NCI-H748 (cell line): ENCODE results near the gene STYX.
A peak's percentile ranks its signal among the peaks of the same experiment; 100 is the strongest.

ENCODE experiments used
- DNase-seq: peaks from one replicate; lab custom pipeline; 2025; ENCODE audit not compliant: unreplicated experiment; lab: John Stamatoyannopoulos, UW

The STYX gene

DNA sequence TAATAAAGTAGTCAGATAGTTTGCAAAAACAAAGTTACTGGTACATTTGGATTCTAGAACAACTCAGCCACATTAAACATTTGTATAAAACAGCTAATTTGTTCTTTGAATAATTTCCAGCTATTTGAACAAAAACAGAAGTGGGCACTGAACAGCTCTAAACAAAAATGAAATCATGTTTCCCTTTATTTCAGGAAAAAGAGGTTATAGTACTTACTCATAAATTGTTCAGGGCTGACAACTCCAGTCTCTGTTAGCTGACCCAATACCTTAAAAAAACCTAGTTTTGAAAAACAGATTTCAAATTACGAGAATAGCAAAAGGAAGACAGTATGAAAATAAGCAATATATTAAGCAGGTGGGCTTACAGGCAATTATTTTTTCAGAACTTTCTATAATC lies 53.2 kb downstream of the STYX start:
- DNase-seq = no peak

DNA sequence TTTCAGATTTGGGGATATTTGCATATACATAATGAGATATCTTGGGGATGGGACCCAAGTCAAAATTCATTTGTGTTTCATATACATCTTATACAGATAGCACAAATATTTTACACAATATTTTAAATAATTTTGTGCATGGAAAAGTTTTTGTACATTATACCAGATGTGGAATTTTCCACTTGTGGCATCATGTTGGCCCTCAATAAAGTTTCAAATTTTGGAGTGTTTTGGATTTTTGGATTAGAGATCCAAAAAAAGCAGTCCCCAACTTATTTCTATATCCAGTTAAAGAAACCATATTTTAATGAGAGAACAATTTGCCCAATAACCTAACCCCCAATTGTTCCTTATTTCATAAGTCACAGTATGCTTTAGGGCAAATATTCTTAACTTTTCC lies 56.9 kb downstream of the STYX start:
- DNase-seq = no peak

DNA sequence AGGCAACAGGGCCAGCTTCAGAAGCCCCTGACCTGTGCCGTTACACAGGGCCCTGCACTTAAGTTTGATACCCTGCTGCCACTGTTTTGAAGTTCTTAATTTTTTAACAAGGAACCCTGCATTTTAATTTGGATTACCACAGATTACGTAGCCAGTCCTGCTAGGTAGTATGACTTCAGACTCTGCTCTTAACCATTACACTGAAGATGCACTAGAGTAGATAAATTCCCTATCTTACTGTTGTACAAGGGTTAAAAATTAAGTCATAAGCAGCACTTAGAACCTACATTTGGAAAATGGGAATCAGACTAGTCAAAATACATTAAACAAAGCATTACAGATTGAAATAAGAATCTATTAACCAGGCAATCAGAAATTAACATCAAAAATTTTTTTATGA lies 59.2 kb downstream of the STYX start:
- no peak for DNase-seq

DNA sequence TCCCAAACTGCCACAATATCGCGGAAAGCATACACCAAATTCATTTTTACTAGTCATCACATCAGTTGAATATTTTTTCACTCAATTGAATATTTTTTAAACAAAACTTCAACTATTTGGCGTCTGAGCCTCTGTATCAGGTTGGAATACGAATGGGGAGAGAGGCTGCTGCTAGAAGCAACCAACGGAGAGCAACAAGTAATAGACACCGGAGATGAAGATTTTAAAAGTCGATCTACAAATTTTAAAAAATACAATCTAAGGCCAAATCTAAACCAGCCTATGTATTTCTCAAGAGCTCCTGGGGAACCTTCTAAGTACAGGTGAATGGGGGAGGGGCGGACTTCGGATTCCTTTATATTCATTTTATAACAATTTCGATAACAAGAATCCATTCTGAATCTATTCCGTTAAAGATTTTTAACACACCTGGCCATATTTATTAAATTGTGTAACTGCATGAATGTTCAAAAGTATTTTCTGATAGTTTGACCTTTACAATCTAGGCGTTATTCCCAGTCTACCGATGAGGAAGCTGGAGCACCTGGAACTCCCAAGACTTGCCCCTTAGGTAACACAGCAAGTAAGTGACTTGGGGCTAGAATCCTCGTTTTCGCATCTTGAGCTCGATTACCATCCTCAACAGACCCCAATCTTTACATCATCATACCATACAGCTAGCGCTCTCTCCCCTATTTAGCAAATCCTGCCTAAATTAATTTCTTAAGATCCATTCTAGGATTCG lies 60.2 kb downstream of the STYX start:
- peak; percentile 25 for DNase-seq

DNA sequence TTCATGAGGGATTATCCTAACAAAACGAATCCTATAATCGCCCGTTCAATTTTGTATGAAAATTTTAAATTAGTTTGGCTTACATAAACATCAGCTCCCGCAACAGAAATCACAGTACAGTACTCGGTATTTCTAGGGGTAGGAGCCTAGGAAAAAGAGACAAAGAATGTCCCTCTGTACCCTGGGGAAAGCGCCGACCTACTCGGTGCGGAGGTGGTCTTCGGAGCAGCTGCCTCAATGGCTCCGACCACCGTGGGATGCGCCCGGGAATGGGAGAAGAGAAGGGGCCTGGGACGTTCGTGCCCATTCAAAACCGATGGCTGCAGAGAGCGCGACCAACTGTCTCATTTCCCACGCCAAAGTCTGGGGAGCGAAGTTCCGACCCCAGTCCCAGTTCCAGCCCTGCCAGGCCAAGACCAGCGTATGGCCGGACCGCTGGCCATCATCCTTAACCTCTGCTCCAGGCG lies 60.8 kb downstream of the STYX start:
- no peak for DNase-seq

DNA sequence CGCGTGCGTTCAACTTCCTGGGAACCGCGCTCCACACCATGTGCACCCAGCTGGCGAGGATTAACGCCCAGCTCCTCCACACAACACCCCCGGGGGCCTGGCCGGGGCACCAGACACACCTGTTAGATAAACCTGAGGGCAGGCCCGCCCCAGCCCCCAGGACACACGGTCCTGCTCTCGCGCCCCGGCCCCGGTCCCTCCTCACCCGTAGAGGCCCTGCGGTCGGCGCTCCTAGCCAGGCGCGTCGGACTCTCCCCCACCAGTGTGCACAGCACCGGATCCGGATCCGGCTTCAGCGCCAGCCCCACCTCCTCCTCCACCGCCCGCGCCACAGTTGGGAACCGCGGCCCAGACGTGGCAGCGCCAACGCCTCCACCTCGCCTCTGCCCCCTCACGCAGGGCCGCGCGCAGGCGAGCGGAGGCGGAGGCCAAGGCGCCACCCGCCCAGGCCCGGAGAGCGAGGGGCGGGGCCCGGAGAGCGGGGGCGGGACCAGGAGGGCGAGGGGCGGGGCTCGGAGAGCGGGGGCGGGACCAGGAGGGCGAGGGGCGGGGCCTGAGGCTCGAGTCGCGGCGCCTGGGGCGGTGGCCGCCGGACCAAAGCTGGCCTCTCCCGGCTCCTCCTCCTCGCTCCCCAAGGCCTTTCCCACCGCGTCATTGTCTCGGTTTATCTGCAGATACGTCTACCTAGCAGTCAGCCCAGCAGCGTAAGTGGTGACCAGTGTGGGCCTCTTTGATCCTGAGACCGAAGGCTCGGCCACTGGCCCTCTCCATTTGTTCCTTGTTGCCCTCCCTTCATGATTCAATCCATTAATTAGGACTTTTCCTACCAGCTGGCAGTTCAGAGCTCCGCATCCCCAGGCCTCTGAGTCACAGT lies 61.5 kb downstream of the STYX start, which contains the start of gene GNPNAT1:
Gene GNPNAT1, minus strand, starts transcription at position 385 of the 874 bp plus-strand sequence. CDS start 6,957 bp downstream, outside the sequence.
- peak; percentile 92 for DNase-seq

DNA sequence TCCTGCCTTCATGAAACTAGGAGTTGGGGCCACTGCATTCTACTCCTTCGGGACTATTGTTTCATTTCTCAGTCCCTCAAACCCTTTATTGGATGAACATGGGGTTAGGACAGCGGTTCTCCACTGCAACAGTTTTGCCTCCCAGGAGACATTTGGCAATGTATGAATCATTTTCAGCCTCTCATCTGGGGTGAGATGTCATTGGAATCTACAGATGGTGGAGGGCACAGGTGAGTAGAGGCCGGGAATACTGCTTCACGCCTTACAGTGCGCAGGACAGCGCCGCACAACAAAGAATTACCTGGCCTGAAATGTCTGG lies 62.1 kb downstream of the STYX start:
- DNase-seq = no peak

DNA sequence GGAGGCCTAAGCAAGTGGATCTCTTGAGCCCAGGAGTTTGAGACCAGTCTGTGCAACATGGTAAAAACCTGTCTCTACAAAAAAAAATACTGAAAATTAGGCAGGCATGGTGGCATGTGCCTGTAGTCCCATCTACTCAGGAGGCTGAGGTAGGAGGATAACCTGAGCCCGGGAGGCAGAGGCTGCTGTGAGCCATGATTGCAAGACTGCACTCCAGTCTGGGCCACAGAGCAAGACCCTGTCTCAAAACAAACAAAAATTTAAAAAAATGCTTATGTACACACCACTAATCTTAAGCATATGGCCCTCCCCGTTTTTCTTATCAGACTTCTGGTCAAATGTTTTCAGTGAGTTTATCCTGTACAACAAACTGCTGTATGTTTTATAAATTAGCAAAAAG lies 63.1 kb downstream of the STYX start:
- no peak for DNase-seq

DNA sequence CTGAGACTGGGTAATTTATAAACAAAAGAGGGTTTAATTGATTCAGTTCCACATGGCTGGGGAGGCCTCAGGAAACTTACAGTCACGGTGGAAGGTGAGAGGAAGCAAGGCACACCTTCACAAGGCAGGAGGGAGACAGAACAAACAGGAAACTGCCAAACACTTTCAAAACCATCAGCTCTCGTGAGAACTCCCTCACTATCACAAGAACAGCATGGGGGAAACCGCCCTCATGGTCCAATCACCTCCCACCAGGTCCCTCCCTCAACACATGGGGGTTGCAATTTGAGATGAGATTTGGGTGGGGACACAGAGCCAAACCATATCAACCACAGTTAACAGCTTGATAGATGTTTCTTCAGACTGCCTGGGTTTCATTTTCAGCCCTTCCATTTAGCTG lies 67.7 kb downstream of the STYX start:
- no peak for DNase-seq

DNA sequence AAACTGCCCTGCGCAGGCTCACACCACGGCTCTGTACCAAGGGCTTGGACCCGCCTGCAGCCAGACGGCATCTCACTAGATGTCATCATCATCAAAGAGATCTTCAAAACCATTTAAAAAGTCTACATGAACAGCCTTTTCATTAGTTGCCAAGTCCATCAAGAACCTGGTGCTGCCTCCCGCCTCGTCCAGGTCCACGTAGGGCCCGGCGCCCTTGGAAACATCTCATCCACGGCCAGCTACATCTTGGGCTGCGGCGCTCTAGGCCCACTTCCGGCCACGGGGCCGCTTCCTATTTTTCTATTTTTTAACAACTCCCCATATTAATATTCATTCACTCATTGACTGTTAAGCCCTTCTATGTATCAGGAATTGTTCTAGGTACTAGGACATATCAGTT lies 68.9 kb downstream of the STYX start:
- no peak for DNase-seq

DNA sequence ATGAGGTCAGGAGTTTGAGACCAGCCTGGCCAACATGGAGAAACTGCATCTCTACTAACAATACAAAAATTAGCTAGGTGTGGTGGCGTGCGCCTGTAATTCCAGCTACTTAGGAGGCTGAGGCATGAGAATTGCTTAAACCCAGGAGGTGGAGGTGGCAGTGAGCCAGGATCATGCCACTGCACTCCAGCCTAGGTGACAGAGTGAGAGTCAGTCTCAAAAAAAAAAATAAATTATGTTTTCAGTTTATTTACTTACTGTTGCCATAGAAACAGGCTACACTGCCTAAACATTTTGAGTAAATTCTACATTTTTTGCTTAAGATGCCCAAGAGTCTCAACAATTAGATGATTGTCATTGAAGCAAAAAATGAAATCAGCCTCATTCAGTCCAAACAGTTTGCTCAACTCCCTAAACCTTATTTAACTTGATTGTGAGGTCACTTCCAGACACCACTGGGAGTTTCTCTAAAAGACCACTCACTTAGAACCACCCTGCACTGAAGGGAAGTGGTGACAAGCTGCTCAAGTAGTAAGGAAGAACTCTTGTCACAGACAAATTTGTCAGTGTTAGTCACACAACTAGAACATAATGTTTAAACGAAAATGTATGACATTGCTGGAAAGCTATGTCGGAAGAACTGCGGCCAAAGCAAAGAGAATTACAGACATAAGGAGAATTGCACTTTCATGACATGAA lies 71.2 kb downstream of the STYX start:
- no peak for DNase-seq

DNA sequence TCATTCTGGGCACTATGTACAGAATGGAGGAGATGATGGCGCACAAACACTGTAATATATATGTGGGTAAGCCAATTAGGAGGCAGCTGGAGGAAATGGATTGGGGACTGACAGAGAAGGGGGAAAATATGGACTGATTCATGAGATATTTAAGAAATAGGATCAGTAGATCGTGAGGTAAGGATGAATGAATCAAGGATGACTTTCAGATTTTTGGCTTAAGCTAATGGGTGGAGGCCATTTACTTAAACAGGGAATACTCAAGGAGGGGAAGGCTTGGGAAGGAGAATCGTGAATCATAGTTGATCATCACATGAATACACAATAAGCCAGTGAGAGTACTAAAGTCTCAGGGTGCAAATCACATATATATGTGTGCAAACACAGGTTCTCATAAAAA lies 72.6 kb downstream of the STYX start:
- no peak for DNase-seq

DNA sequence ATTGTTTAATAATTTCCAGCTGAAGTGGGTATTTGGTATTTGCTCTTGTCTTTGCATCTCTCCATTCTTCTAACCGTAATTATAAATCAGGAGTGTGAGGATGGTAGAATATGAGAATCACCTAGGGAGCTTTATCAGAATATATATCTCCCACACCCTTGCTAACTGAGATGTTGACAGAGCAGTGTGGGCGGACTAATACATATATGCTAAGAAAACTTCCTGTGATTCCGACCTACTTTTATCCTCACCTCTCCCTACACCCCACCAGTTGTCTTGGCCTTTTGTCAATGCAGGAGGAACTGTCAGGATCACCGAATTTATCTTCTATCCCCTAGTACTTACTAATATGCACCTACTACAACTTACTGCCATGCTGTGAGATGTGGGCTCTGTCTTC lies 76.1 kb downstream of the STYX start:
- no peak for DNase-seq

DNA sequence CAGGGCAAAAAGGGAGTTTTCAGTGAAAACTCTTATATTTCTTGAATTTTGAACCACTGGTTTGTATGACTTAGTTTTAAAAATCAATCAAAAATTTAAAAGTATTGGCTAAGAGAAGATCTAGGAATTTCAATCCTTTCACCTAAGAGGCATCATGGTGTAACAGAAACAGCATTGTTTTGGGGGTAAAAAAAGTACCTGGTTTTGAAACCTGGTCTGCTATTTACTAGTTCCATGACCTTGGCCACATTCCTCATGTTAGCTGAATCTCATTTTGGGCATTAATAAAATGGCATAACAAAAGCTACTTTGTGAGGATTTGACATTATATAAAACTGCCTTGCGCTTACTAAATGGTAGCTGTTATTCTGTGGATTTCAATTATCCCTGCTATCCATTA lies 78.1 kb downstream of the STYX start:
- DNase-seq = no peak

DNA sequence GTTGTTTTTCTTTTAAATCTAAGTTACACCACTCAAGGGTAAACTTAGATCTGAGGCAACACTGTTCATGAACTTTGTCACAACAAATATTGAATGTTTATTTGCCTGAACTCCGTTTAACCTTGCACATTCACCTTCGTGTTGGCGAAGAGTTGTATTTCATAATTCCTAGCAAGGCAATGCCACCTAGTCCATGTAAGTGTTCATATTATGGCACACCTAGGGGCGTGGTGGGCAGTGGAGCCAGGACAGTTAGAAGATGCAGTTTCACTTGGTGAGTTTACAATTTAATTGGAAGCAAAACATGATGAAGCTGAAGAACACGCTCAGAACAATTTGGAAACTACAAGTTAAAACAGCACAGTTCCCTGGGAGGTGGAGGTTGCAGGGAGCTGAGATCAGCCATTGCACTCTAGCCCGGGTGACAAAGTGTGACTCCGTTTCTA lies 91.9 kb downstream of the STYX start:
- no peak for DNase-seq

DNA sequence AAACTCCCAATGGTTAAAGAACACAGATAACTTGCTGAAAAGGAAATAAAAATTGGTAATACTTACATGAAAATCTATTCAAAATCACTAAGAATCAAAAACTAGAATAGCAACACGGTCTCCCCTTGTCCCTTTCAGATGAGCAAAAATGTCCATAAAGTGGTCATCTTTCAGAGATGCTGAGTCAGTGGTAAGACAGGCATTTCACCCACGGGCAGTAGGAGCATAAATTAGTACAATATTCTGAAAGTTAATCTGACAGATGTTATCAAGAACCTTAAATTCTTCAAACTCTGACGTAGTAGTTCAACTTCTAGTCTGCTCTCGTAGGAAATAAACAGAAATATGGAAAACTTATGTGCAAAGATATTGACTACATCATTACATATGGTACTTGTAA lies 94.5 kb downstream of the STYX start:
- no peak for DNase-seq
